Endodermal cell (in vitro differentiated cells): ENCODE measurements around the gene BCL11A. TPM values are rescaled to one million over a fixed set of nuclear protein-coding genes. Genes with fewer than 3 reads are reported as not detected.

ENCODE experiments used
- DNase-seq: peaks from one replicate; pipeline ENCODE4 v3.0.0-alpha.2; 2017
- H3K27ac ChIP-seq: 2 replicates; pipeline ENCODE4 v1.5.1; 2013; ENCODE audit warnings: mild to moderate bottlenecking, low read depth, low read length, moderate library complexity
- H3K27me3 ChIP-seq: 2 replicates; pipeline ENCODE4 v1.6.1; 2013; ENCODE audit warnings: mild to moderate bottlenecking, low read length, moderate library complexity; ENCODE audit not compliant: insufficient read depth, control insufficient read depth, poor library complexity, severe bottlenecking
- H3K36me3 ChIP-seq: 2 replicates; pipeline ENCODE4 v1.7.0; 2013; ENCODE audit warnings: mild to moderate bottlenecking, low read length, moderate library complexity; ENCODE audit not compliant: control insufficient read depth, insufficient read depth
- H3K4me1 ChIP-seq: one replicate; pipeline ENCODE4 v1.7.0; 2013; ENCODE audit warnings: low read length; ENCODE audit not compliant: control insufficient read depth, insufficient read depth
- H3K4me3 ChIP-seq: 2 replicates; pipeline ENCODE4 v1.5.1; 2013; ENCODE audit warnings: mild to moderate bottlenecking, low read length, moderate library complexity
- H3K9ac ChIP-seq: 2 replicates; pipeline ENCODE4 v1.6.1; 2013; ENCODE audit warnings: mild to moderate bottlenecking, low read length, moderate library complexity; ENCODE audit not compliant: poor library complexity, severe bottlenecking; ENCODE audit errors: extremely low read depth
- H3K9me3 ChIP-seq: 2 replicates; pipeline ENCODE4 v1.6.1; 2013; ENCODE audit warnings: mild to moderate bottlenecking, low read length, moderate library complexity; ENCODE audit not compliant: control insufficient read depth
- H3K27ac Mint-ChIP-seq: 2 replicates; pipeline ENCODE4 v1.8.0; 2020; ENCODE audit warnings: mixed read lengths
- H3K27me3 Mint-ChIP-seq: 2 replicates; pipeline ENCODE4 v1.8.0; 2021; ENCODE audit warnings: mild to moderate bottlenecking, mixed read lengths; ENCODE audit not compliant: insufficient read depth
- H3K36me3 Mint-ChIP-seq: 2 replicates; pipeline ENCODE4 v1.8.0; 2020; ENCODE audit warnings: low read depth, mixed read lengths
- H3K4me1 Mint-ChIP-seq: 2 replicates; pipeline ENCODE4 v1.8.0; 2020; ENCODE audit warnings: mixed read lengths
- H3K4me3 Mint-ChIP-seq: 2 replicates; pipeline ENCODE4 v1.8.0; 2020; ENCODE audit warnings: mild to moderate bottlenecking, moderate library complexity, mixed read lengths
- H3K9me3 Mint-ChIP-seq: 2 replicates; pipeline ENCODE4 v1.8.0; 2020; ENCODE audit warnings: mild to moderate bottlenecking, mixed read lengths
- WGBS, 2 experiments: methylation state at CpG; one replicate each; pipeline versions ENCODE4 v1.1.5 to v1.1.7; 2013; ENCODE audit warnings: missing lambda C conversion rate in 2 of 2, mixed read lengths in 1 of 2; ENCODE audit not compliant: insufficient coverage in 1 of 2, insufficient read length in 1 of 2; 5-methylcytosine and 5-hydroxymethylcytosine counted together
- total RNA-seq, 2 donors: library from RNA; stranded (reverse); fragmentation: NEBNext Ultra II Directional in 1 of 2; extraction: Animal tissue kit (Norgen Biotek cat#: 25700) in 1 of 2; gene quantifications; 2 replicates in 1 of 2; 3 replicates in 1 of 2; pipeline ENCODE4 v1.2.1, GENCODE V29; 2021
- TF ChIP-seq, protein P1 (sequence below): fragments of 200-600 bp; sonication (generic); conservative IDR thresholded peaks from 2 replicates; pipeline ENCODE4 v1.5.0; 2021; ENCODE audit warnings: antibody characterized with exemption, mild to moderate bottlenecking

BCL11A gene
- total RNA-seq, 2 donors from 2014 or later: 14.7 to 16.3 TPM

DNA sequence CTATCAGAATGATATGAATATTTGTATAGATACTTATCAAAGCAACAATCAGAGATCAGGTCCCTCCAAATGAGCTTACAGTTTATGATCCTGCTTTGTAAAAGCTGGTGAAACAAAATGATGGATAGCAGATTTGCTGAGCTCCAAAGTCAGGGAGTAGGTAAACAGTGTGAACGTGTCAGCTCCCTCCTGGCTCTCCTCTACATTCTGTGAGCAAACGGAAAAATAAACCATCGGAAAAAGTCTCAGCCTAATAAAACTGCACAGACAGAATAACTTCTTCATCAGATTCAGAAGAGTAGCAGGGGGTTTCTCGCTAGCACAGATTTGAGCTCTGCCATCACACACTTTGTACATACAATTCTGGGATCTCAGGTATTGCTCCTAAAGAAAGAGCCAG, 51.3 kb downstream of the BCL11A start:
- H3K36me3 Mint-ChIP-seq: peaks cover 1% of the 10 kb centered on the region
- no peak overlapping the region for H3K27ac Mint-ChIP-seq
- Histone ChIP-seq H3K27ac (no peak overlapping the region), H3K36me3 (no peaks in the 10 kb centered on the region), H3K9ac (no peak overlapping the region), H3K4me1 (no peaks in the 10 kb centered on the region), H3K9me3 (no peaks in the 10 kb centered on the region), H3K27me3 (no peaks in the 10 kb centered on the region), H3K4me3 (no peak overlapping the region)
- peaks cover 13% of the 10 kb centered on the region for H3K4me1 Mint-ChIP-seq
- H3K27me3 Mint-ChIP-seq: peaks cover 7% of the 10 kb centered on the region
- DNase-seq: no peak
- WGBS, 2 experiments: 94 to 100% methylated on average over 4 of the region's 4 CpGs
- no peaks in the 10 kb centered on the region for H3K9me3 Mint-ChIP-seq
- H3K4me3 Mint-ChIP-seq: no peak overlapping the region
- TF ChIP-seq, protein P1, sequence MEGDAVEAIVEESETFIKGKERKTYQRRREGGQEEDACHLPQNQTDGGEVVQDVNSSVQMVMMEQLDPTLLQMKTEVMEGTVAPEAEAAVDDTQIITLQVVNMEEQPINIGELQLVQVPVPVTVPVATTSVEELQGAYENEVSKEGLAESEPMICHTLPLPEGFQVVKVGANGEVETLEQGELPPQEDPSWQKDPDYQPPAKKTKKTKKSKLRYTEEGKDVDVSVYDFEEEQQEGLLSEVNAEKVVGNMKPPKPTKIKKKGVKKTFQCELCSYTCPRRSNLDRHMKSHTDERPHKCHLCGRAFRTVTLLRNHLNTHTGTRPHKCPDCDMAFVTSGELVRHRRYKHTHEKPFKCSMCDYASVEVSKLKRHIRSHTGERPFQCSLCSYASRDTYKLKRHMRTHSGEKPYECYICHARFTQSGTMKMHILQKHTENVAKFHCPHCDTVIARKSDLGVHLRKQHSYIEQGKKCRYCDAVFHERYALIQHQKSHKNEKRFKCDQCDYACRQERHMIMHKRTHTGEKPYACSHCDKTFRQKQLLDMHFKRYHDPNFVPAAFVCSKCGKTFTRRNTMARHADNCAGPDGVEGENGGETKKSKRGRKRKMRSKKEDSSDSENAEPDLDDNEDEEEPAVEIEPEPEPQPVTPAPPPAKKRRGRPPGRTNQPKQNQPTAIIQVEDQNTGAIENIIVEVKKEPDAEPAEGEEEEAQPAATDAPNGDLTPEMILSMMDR: no peak

GRCh38 chr2:60500861-60501260, 52.6 kb downstream of the BCL11A start:
- Histone ChIP-seq H3K4me1 (no peaks in the 10 kb centered on the region), H3K9me3 (no peaks in the 10 kb centered on the region), H3K4me3 (no peak overlapping the region), H3K9ac (no peak overlapping the region), H3K27ac (no peak overlapping the region), H3K27me3 (no peaks in the 10 kb centered on the region), H3K36me3 (no peaks in the 10 kb centered on the region)
- Mint-ChIP-seq H3K4me1 (peaks cover 18% of the 10 kb centered on the region), H3K27ac (no peak overlapping the region), H3K36me3 (peaks cover 1% of the 10 kb centered on the region), H3K4me3 (no peak overlapping the region), H3K9me3 (no peaks in the 10 kb centered on the region), H3K27me3 (peaks cover 11% of the 10 kb centered on the region)
- WGBS, 2 experiments: 83 to 92% methylated on average over 2 of the region's 2 CpGs
- DNase-seq: no peak
- TF ChIP-seq, protein P1: no peak

GRCh38 chr2:60499651-60500265, 53.7 kb downstream of the BCL11A start:
- 92 to 97% methylated on average over 7 to 8 of the region's 8 CpGs for WGBS, 2 experiments

More at GRCh38 chr2:60499651-60500265, 53.7 kb downstream of the BCL11A start:
- H3K4me3 Mint-ChIP-seq: no peak overlapping the region
- peaks cover 13% of the 10 kb centered on the region for H3K4me1 Mint-ChIP-seq
- DNase-seq: no peak
- H3K4me3 ChIP-seq: no peak overlapping the region
- H3K27me3 ChIP-seq: no peaks in the 10 kb centered on the region
- H3K27ac Mint-ChIP-seq: no peak overlapping the region
- peaks cover 4% of the 10 kb centered on the region for H3K27me3 Mint-ChIP-seq
- no peak overlapping the region for H3K9ac ChIP-seq
- no peak overlapping the region for H3K27ac ChIP-seq
- H3K36me3 ChIP-seq: no peaks in the 10 kb centered on the region
- TF ChIP-seq, protein P1: no peak
- no peaks in the 10 kb centered on the region for H3K9me3 ChIP-seq
- no peaks in the 10 kb centered on the region for H3K9me3 Mint-ChIP-seq
- peaks cover 1% of the 10 kb centered on the region for H3K36me3 Mint-ChIP-seq
- H3K4me1 ChIP-seq: no peaks in the 10 kb centered on the region
